GM18907 (cell line): ENCODE data around the gene PLEKHF1.

Experiments
- ATAC-seq: cut with Tn5 transposase; IDR thresholded peaks from one replicate; pipeline ENCODE4 v1.9.1; 2021; ENCODE audit warnings: mild to moderate bottlenecking, moderate library complexity; ENCODE audit not compliant: unreplicated experiment

The PLEKHF1 gene

GRCh38 chr19:29634423-29635130 lies 30.7 kb upstream of the PLEKHF1 start:
- ATAC-seq = no peak

GRCh38 chr19:29635963-29636362 lies 29.3 kb upstream of the PLEKHF1 start:
- no peak for ATAC-seq

- ATAC-seq = no peak
Observed at GRCh38 chr19:29636553-29637360, 28.5 kb upstream of the PLEKHF1 start.

DNA sequence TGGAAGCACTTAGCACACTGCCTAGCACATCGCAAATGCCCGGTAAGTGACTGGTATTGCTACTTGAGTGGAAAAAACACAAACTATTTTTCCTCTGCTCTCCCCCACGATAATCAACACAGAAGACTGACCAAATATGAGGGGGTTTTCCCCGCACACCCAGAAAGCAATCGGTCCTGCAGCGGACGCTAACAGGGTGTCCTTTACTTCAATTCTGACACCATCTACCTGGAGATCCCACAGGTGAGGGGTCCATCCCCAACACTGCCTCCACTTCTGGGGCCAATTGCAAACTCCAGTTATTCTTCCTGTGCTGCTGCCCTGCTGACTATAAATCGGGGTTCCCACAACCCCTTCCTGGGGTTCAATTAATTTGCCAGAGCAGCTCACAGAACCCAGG lies 26.2 kb upstream of the PLEKHF1 start:
- ATAC-seq = no peak

- no peak for ATAC-seq
Observed at GRCh38 chr19:29640231-29640630, 25.0 kb upstream of the PLEKHF1 start.

- ATAC-seq = no peak
Observed at GRCh38 chr19:29641597-29641996, 23.7 kb upstream of the PLEKHF1 start.

DNA sequence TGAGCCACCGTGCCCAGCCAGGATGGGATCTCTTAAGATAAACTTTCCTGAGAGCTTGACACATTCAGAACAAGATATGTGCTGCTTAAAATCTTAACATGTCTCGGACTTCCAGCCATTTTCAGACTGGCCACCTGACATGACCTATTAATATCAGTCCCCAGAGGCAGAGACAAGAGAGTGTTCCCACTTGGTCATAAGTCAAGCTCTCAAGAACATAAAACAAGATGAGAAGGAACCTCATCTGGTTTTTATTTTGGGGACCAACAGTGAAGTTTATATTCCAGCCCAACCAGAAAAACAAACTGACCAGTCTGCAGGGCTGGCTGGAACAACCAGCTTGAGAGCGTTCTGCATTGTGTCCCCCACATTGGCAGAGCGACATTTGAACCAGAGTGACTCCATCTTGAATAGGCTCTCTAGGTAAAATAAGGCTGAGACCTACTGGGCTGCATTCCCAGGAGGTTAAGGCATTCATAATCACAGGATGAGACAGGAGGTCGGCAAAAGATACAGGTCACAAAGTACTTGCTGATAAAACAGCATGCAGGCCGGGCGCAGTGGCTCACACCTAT lies 21.8 kb upstream of the PLEKHF1 start:
- no peak for ATAC-seq

DNA sequence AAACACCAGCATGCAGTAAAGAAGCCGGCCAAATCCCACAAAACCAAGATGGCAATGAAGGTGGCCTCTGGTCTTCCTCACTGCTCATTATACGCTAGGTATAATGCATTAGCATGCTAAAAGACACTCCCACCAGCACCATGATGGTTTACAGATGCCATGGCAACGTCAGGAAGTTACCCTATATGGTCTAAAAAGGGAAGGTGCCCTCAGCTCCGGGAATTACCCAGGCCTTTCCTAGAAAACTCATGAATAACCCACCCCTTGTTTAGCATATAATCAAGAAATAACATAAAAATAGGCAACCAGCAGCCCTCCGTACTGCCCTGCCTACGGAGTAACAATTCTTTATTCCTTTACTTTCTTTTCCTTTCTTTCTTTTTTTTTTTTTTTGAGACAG lies 21.1 kb upstream of the PLEKHF1 start:
- ATAC-seq = no peak

GRCh38 chr19:29645491-29645867 lies 19.8 kb upstream of the PLEKHF1 start:
- ATAC-seq = no peak

DNA sequence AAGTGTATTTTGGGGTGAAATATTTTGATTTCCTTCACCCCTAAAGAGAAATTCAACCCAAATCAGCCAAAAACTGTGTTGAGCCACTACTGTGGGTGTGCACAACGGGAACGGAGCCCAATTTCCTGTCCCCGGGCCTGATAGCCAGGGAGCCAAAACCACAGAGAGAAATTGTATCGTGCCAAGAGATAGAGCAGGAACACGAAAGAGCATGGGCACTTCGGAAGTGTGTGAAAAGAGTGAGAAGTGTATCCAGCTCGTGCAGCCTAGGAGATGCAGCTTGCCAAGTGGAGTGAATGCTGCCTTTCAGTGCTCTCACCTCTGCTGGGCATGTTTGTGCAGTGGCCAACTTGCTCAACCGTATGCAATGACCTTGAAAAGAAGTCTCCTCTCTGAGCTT lies 19.4 kb upstream of the PLEKHF1 start:
- no peak for ATAC-seq

DNA sequence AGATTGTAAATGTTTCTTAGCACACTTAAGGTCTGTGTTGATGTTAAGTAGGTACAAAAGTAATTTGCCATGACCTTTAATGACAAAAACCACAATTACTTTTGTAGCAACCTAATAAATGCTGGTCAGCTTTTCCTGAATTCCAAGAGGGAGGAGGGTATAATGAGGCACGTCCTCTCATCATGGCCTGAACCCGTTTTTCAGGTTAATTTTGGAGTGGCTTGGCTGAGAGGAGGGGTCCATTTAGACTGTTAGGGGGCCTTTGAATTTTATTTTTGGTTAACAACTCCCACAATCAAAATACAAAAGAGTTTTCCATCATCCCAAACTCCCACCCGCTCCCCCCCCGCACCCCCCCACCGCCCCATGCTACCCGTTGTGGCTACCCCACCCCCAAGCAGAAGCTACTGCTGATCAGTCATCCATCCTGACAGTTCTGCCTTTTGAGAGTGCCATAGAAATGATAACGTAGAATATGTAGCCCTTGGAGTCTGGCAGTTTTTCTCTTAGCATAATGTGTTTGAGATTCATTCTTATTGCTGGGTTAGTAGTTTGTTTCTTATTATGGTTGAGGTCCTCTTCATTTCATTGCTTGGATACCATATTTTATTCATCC lies 14.4 kb upstream of the PLEKHF1 start:
- no peak for ATAC-seq

GRCh38 chr19:29651622-29652394 lies 13.5 kb upstream of the PLEKHF1 start:
- no peak for ATAC-seq

DNA sequence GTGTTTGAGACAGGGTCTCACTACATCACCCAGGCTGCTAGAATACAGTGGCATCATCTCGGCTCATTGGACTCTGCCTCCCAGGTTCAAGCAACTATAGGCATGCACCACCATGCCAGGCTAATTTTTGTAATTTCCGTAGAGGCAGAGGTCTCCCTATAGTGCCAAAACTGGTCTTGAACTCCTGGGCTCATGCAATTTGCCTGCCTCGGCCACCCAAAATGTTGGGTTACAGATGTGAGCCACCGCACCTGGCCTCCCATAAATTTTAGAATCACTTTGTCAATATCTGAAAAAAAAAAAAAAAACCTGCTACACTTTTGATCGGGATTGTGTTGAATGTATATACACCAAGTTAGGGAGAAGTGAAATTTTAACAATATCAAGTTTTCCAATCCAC lies 11.9 kb upstream of the PLEKHF1 start:
- ATAC-seq = no peak

GRCh38 chr19:29655648-29656335 lies 9.5 kb upstream of the PLEKHF1 start:
- ATAC-seq = no peak

DNA sequence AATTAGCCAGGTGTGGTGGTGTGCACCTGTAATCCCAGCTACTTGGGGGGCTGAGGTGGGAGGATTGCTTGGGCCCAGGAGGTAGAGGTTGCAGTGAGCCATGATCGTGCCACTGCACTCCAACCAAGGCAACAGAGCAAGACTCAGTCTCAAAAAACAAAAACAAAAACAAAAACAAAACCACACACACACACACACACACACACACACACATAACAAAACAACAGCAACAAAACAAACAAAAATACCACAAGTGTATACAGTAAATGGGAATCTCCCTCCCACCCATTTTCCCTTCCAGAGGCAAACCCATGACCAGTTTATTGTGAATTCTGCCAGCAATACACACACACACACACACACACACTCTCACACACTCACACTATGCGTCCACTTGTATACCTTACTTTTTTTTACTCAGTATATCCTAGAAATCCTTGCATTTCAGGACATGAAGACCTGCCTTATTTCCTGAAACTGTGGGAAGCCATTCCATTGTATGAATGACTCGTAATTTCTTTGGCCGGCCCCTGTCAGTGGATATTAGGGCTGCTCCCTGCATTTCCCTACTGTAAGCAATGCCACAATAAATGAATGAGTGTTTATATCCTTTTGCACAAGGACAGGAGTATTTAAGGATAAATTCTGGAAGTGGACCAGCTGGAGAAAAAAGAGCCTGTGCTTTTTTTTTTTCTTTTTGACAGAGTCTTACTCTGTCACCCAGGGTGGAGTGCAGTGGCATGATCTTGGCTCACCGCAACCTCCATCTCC lies 6.9 kb upstream of the PLEKHF1 start:
- no peak for ATAC-seq

DNA sequence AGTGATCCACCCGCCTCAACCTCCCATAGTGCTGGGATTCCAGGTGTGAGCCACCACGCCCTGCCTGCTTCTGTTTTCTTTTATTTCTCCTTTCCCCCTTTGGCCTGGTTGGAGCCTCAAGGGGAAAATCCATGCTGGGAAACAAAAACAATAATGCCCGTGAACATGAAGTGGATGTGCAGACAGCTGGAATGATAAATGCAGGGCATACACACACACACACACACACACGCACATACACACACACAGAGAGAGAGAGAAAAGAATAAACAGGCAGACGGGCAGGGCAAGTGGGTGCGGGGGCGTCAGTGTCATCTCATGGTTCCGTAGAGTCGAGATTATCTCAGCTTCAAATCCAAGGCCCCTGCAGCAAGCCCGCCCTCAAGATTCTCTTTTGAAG lies 4.4 kb upstream of the PLEKHF1 start:
- no peak for ATAC-seq

DNA sequence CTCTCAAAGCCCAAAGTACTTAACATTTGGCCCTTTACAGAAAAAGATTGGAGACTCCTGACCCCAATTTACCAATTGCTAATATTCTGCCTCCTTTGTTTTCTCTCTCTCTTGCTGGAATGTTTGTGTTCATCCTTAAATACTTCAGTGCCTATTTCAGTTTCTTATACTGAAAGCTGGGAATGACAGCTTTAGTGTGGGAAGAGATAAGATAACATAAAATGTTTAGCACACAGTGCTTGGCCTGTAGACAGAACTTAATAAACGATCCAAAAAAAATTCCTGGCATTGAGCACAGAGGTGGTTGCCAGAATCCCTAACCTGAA lies 3.0 kb upstream of the PLEKHF1 start:
- ATAC-seq = no peak

- ATAC-seq = no peak
Observed at GRCh38 chr19:29662604-29663404, 2.5 kb upstream of the PLEKHF1 start.
